Mesenteric fat pad (tissue), 1 donor: ENCODE data around the gene TES. TPM values are rescaled to one million over a fixed set of nuclear protein-coding genes. Genes with fewer than 3 reads are reported as not detected.
A peak's percentile ranks its signal among the peaks of the same experiment; 100 is the strongest.

Experiments used
- DNase-seq: peaks from one replicate; pipeline ENCODE4 v3.0.0-alpha.2; 2020; ENCODE audit warnings: low spot score
- total RNA-seq: library from RNA; stranded (reverse); fragmentation: NEBNext Ultra II Directional; extraction: Animal tissue kit (Norgen Biotek cat#: 25700); gene quantifications from one replicate; pipeline ENCODE4 v1.2.1, GENCODE V29; 2021
- donor health status: DM: yes; HTN: yes; CAD: no.

Gene TES
- total RNA-seq, 1 donor from 2014 or later: 30.3 TPM

- no peak for DNase-seq
These were observed 16.8 kb upstream of the TES start for GRCh38 chr7:116193329-116194087.

GRCh38 chr7:116194115-116194514 lies 16.2 kb upstream of the TES start:
- no peak for DNase-seq

- no peak for DNase-seq
These were observed 14.9 kb upstream of the TES start for GRCh38 chr7:116195451-116195850.

GRCh38 chr7:116196947-116197346 lies 13.4 kb upstream of the TES start:
- DNase-seq: no peak

GRCh38 chr7:116197360-116197759 lies 13.0 kb upstream of the TES start:
- DNase-seq: no peak

GRCh38 chr7:116198748-116199410 lies 11.5 kb upstream of the TES start:
- no peak for DNase-seq

GRCh38 chr7:116200963-116201362 lies 9.4 kb upstream of the TES start:
- DNase-seq: no peak

GRCh38 chr7:116206141-116206540 lies 4.2 kb upstream of the TES start:
- no peak for DNase-seq

- no peak for DNase-seq
These were observed 1.4 kb upstream of the TES start for GRCh38 chr7:116208919-116209318.

GRCh38 chr7:116209561-116210070 lies 723 bp upstream of the TES start:
- no peak for DNase-seq

- DNase-seq: peak; percentile 93
These were observed 920 bp downstream of the TES start for GRCh38 chr7:116211006-116211912.

- DNase-seq: no peak
These were observed 1.7 kb downstream of the TES start for GRCh38 chr7:116211913-116212596.

- DNase-seq: no peak
These were observed 2.5 kb downstream of the TES start for GRCh38 chr7:116212869-116213268.

GRCh38 chr7:116213361-116214130 lies 3.2 kb downstream of the TES start:
- no peak for DNase-seq

GRCh38 chr7:116214921-116215320 lies 4.6 kb downstream of the TES start:
- no peak for DNase-seq

- no peak for DNase-seq
These were observed 5.2 kb downstream of the TES start for GRCh38 chr7:116215551-116215950.

GRCh38 chr7:116216956-116217571 lies 6.7 kb downstream of the TES start:
- no peak for DNase-seq

- no peak for DNase-seq
These were observed 7.8 kb downstream of the TES start for GRCh38 chr7:116218051-116218645.

- DNase-seq: no peak
These were observed 8.4 kb downstream of the TES start for GRCh38 chr7:116218747-116219146.
